ENCODE measurements around the gene OGN. TPM values are rescaled to one million over a fixed set of nuclear protein-coding genes. Genes with fewer than 3 reads are reported as not detected.

OGN gene
- total and polyA plus RNA-seq, 2 donors (not counting 3 experiments of a cell fraction or from before 2014, with no cell fraction given), result not detected

DNA sequence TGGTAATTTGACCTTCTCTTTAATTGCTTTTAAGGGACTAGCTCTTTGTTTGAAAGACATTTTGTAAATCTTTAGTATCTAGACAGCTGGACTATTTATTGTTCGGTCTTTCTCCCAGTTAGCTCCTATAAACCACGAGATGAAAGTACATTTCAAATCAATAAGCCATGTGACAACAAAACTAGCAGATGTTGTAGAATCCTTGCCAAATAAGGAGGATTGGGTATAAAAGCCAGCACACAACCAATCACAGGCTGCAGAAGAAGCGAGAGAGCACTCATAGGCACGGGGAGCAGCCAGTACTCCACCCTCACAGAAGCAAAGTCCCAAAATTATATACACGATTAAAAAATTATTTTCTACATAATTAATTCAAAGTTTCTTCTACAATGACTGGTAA lies 28.0 kb upstream of the OGN start:
- H3K4me1 ChIP-seq (ENCODE audit: control insufficient read depth, extremely low read depth, insufficient read depth, low read length), result no peaks in the 10 kb centered on the region
- H3K4me3 ChIP-seq (replicated peaks in 1 of 3; ENCODE audit: insufficient read depth in 1 of 3, low read depth in 1 of 3, low read length in 3 of 3), result no peak overlapping the region
- no TSS peak for BruUV-seq (replicated peaks)
- ChIA-PET POLR2A (no interaction called here), CTCF (interaction anchor here (1.2 kb wide), 1 partner anchor 18 kb away, joined by 3 read pairs; no protein-coding TSS in a partner anchor)
- no peaks in the 10 kb centered on the region for H3K9me3 ChIP-seq (replicated peaks; ENCODE audit: control insufficient read depth, insufficient read depth, low read length)
- dilution Hi-C loops (cut with MboI; ENCODE audit: extremely low pct_ligation_motif_present, low sequenced_read_pairs) (no loop called here), intact Hi-C loops (cut with micrococcal nuclease) (loop anchor here (10.0 kb wide), 1 partner anchor 52 kb away; the partner anchor contains the start of gene ASPN)
- no peaks in the 10 kb centered on the region for H3K79me2 ChIP-seq (ENCODE audit: control insufficient read depth, insufficient read depth, low read length)
- FAIRE-seq (no peak), DNase-seq (ENCODE audit: low read depth, low spot score) (no peak)
- H3K27me3 ChIP-seq (ENCODE audit: control insufficient read depth in 2 of 2, insufficient read depth in 2 of 2, low read length in 2 of 2), result no peaks in the 10 kb centered on the region
- no peaks in the 10 kb centered on the region for H4K20me1 ChIP-seq (replicated peaks; ENCODE audit: control insufficient read depth, extremely low read depth, insufficient read depth, low read length)
- no peaks in the 10 kb centered on the region for H3K9me1 ChIP-seq (replicated peaks; ENCODE audit: control insufficient read depth, extremely low read depth, insufficient read depth, low read length)
- no peak overlapping the region for H2AFZ ChIP-seq (ENCODE audit: low read depth, low read length)
- no peak overlapping the region for H3K9ac ChIP-seq (replicated peaks; ENCODE audit: extremely low read depth, insufficient read depth, low read length)
- no peak overlapping the region for H3K4me2 ChIP-seq (ENCODE audit: insufficient read depth, low read length)
- H3K36me3 ChIP-seq (ENCODE audit: control insufficient read depth in 2 of 2, extremely low read depth in 1 of 2, insufficient read depth in 2 of 2, low read length in 2 of 2), result no peaks in the 10 kb centered on the region
- no peak for TF ChIP-seq CTCF (IDR thresholded peaks at IDR 0.05; ENCODE audit: extremely low read depth in 1 of 2, insufficient read depth in 1 of 2, low read depth in 1 of 2, low read length in 2 of 2)
- TF ChIP-seq POLR2AphosphoS5 (IDR thresholded peaks at IDR 0.05; ENCODE audit: insufficient read depth, low read depth, low read length), result no peak
- TF ChIP-seq FOS (IDR thresholded peaks at IDR 0.05; ENCODE audit: borderline replicate concordance, insufficient read depth, low read length), result no peak
- TF ChIP-seq POLR2A (IDR thresholded peaks at IDR 0.05; ENCODE audit: low read depth, low read length), result no peak
- TF ChIP-seq MYC (IDR thresholded peaks at IDR 0.05; ENCODE audit: low read depth, low read length), result no peak
- TF ChIP-seq EZH2 (IDR thresholded peaks at IDR 0.05; ENCODE audit: borderline replicate concordance, low read depth, low read length, severe bottlenecking), result no peak
- H3K27ac ChIP-seq (ENCODE audit: insufficient read depth, low read depth, low read length), result no peak overlapping the region

- no TSS peak for BruUV-seq (replicated peaks)
These were observed 25.5 kb upstream of the OGN start for GRCh38 chr9:92429836-92430235.

More at GRCh38 chr9:92429836-92430235, 25.5 kb upstream of the OGN start:
- Histone ChIP-seq H3K9ac (replicated peaks; ENCODE audit: extremely low read depth, insufficient read depth, low read length) (no peak overlapping the region), H4K20me1 (replicated peaks; ENCODE audit: control insufficient read depth, extremely low read depth, insufficient read depth, low read length) (no peaks in the 10 kb centered on the region), H3K9me3 (replicated peaks; ENCODE audit: control insufficient read depth, insufficient read depth, low read length) (no peaks in the 10 kb centered on the region), H3K4me3 (replicated peaks in 1 of 3; ENCODE audit: insufficient read depth in 1 of 3, low read depth in 1 of 3, low read length in 3 of 3) (no peak overlapping the region), H3K27ac (ENCODE audit: insufficient read depth, low read depth, low read length) (no peak overlapping the region), H3K9me1 (replicated peaks; ENCODE audit: control insufficient read depth, extremely low read depth, insufficient read depth, low read length) (no peaks in the 10 kb centered on the region), H3K79me2 (ENCODE audit: control insufficient read depth, insufficient read depth, low read length) (no peaks in the 10 kb centered on the region), H3K4me2 (ENCODE audit: insufficient read depth, low read length) (no peak overlapping the region), H2AFZ (ENCODE audit: low read depth, low read length) (no peak overlapping the region), H3K27me3 (ENCODE audit: control insufficient read depth in 2 of 2, insufficient read depth in 2 of 2, low read length in 2 of 2) (no peaks in the 10 kb centered on the region), H3K36me3 (ENCODE audit: control insufficient read depth in 2 of 2, extremely low read depth in 1 of 2, insufficient read depth in 2 of 2, low read length in 2 of 2) (no peaks in the 10 kb centered on the region), H3K4me1 (ENCODE audit: control insufficient read depth, extremely low read depth, insufficient read depth, low read length) (no peaks in the 10 kb centered on the region)
- POLR2A ChIA-PET, result no interaction called here
- no peak for DNase-seq (ENCODE audit: low read depth, low spot score)
- CTCF ChIA-PET, result interaction anchor here (1.5 to 1.7 kb wide), 2 partner anchors 9 to 10 kb away, joined by 4 read pairs; no protein-coding TSS in a partner anchor
- TF ChIP-seq CTCF (IDR thresholded peaks at IDR 0.05; ENCODE audit: extremely low read depth in 1 of 2, insufficient read depth in 1 of 2, low read depth in 1 of 2, low read length in 2 of 2) (no peak), POLR2AphosphoS5 (IDR thresholded peaks at IDR 0.05; ENCODE audit: insufficient read depth, low read depth, low read length) (no peak), MAX (IDR thresholded peaks at IDR 0.05; ENCODE audit: insufficient read depth, insufficient read length) (no peak), JUN (IDR thresholded peaks at IDR 0.05; ENCODE audit: borderline replicate concordance, insufficient read depth, insufficient read length, low read depth) (no peak), POLR2A (IDR thresholded peaks at IDR 0.05; ENCODE audit: low read depth, low read length) (no peak), MYC (IDR thresholded peaks at IDR 0.05; ENCODE audit: low read depth, low read length) (no peak), EZH2 (IDR thresholded peaks at IDR 0.05; ENCODE audit: borderline replicate concordance, low read depth, low read length, severe bottlenecking) (no peak)
- intact Hi-C loops (cut with micrococcal nuclease) (loop anchor here (10.0 kb wide), 1 partner anchor 55 kb away; the partner anchor contains the start of gene ASPN), dilution Hi-C loops (cut with MboI; ENCODE audit: extremely low pct_ligation_motif_present, low sequenced_read_pairs) (no loop called here)
- FAIRE-seq, result no peak

All from endothelial cell of umbilical vein (primary cell).